Memory B cell (primary cell): ENCODE data around the gene NEURL3.
A peak's percentile ranks its signal among the peaks of the same experiment; 100 is the strongest.

Source experiments
- ATAC-seq: fragments of 150-1000 bp; cut with Tn5 transposase; 2 replicates; pipeline ENCODE4 v1.10.0; 2021; ENCODE audit warnings: low read depth, mild to moderate bottlenecking, moderate library complexity
- DNase-seq, 2 donors: peaks; one replicate each; pipeline ENCODE4 v3.0.0; 2022; ENCODE audit warnings: low spot score in 2 of 2
- H3K27ac Mint-ChIP-seq: one replicate; pipeline ENCODE4 v1.8.0; 2022; ENCODE audit warnings: mild to moderate bottlenecking, moderate library complexity, mixed read lengths
- H3K27me3 Mint-ChIP-seq: one replicate; pipeline ENCODE4 v1.8.0; 2022; ENCODE audit warnings: mixed read lengths
- H3K36me3 Mint-ChIP-seq: one replicate; pipeline ENCODE4 v1.8.0; 2022; ENCODE audit warnings: mild to moderate bottlenecking, mixed read lengths
- H3K4me1 Mint-ChIP-seq: one replicate; pipeline ENCODE4 v1.8.0; 2022; ENCODE audit warnings: mixed read lengths
- H3K4me3 Mint-ChIP-seq: one replicate; pipeline ENCODE4 v1.8.0; 2022; ENCODE audit warnings: mild to moderate bottlenecking, moderate library complexity, mixed read lengths
- H3K9me3 Mint-ChIP-seq: one replicate; pipeline ENCODE4 v1.8.0; 2022; ENCODE audit warnings: mixed read lengths

The NEURL3 gene

DNA sequence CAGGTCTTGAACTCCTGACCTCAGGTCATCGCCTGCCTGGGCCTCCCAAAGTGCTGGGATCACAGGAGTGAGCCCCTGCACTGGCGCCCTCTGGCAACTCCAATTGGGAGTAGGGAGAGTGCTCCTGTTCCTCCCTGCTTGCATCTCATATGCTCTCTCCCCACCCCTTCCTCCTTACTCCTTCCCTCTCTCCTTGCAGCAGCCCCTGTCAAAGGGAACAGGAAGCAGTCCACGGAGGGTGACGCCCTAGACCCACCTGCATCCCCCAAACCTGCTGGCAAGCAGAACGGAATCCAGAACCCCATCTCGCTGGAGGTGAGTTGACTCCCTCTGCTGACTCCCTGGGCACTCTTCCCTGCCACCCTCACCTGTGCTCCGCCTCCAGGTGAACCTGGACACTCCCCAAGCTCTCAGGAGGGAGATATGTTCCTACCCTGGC, 42.1 kb upstream of the NEURL3 start:
- H3K27me3 Mint-ChIP-seq = no peaks in the 10 kb centered on the region
- peak overlapping the region; percentile 56 for H3K27ac Mint-ChIP-seq
- H3K36me3 Mint-ChIP-seq = peaks cover 20% of the 10 kb centered on the region

DNA sequence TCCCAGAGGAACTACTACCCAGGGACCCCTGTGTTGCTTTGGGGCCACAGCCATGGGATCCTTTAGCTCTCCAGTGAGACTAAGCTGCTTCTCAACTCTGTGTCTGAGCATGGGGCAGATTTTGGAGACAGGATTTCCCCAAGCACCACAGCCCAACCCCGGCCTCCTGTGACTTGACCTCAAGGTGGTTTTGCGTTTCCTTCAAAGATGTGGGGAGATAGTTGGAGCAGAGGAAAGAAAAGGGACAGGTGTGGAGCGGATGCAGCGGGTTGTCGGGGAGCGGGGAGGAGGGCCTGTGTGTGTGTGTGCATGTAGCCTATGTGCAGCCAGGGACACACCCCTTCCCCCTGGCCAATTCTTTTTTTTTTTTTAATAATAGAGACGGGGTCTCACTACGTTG, 41.6 kb upstream of the NEURL3 start:
- H3K27ac Mint-ChIP-seq = no peak overlapping the region
- H3K4me3 Mint-ChIP-seq = no peak overlapping the region
- ATAC-seq (no peak), DNase-seq (no peak)
- peaks cover 11% of the 10 kb centered on the region for H3K4me1 Mint-ChIP-seq
- no peaks in the 10 kb centered on the region for H3K27me3 Mint-ChIP-seq
- peaks cover 18% of the 10 kb centered on the region for H3K36me3 Mint-ChIP-seq
- no peaks in the 10 kb centered on the region for H3K9me3 Mint-ChIP-seq

More for the DNA sequence above, 42.1 kb upstream of the NEURL3 start:
- no peak for DNase-seq
- no peak for ATAC-seq
- Mint-ChIP-seq H3K4me1 (peaks cover 11% of the 10 kb centered on the region), H3K9me3 (no peaks in the 10 kb centered on the region), H3K4me3 (no peak overlapping the region)

DNA sequence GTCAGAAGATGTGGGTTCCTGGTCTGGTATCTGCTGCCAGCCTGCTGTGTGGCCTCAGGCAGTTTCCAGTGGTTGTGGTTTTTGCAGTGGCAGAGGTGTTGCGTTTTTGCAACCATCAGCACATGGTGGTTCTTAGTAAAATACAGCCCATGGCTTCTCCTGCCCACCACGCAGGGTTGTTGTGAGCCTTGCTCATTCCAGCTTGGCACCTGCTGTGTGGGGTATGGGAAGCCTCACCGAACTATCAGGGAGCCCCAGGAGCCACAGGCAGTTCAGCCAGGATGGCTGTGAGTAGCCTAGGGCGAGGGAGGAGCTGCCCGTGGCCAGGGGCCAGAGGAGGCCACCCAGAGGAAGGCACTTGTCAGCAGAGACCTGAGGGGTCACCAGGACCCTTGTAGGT, 41.2 kb upstream of the NEURL3 start:
- no peak for DNase-seq
- no peak overlapping the region for H3K4me3 Mint-ChIP-seq
- H3K4me1 Mint-ChIP-seq = peaks cover 11% of the 10 kb centered on the region
- H3K36me3 Mint-ChIP-seq = peaks cover 18% of the 10 kb centered on the region
- H3K9me3 Mint-ChIP-seq = no peaks in the 10 kb centered on the region
- ATAC-seq = no peak
- H3K27ac Mint-ChIP-seq = peak overlapping the region; percentile 64
- H3K27me3 Mint-ChIP-seq = no peaks in the 10 kb centered on the region

DNA sequence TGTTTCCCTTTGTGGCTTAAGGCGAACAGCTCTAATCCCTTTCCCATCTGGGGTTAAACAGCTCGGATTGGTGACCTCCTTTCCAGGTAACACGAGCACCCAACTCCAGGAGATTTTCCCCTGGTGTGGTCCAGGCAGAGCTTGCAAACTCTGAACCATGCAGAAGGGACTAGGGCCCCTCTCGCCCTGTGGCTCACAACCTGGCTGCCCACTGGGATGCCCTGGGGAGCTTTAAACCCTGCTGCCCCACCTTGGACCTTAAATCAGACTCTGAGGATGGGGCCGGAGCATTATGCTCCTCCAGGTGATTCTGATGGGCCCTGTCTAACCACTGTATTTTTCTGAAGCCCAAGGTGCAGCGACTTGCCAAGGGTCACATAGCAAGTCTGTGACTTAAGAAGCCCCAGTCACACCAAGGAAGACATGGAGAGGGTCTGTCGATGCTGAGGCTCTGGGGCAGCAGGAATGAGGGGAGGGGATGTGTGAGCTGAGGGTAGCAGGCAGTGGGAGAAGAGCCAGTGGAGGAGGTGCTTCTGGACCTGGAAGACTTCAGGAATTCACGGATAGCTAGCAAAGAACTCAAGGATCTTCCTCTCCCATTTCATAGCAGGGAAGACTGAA, 37.3 kb upstream of the NEURL3 start:
- no peaks in the 10 kb centered on the region for H3K9me3 Mint-ChIP-seq
- H3K4me3 Mint-ChIP-seq = no peak overlapping the region
- no peak for DNase-seq
- no peak for ATAC-seq
- H3K27ac Mint-ChIP-seq = peak overlapping the region; percentile 2
- peaks cover 16% of the 10 kb centered on the region for H3K36me3 Mint-ChIP-seq
- peaks cover 32% of the 10 kb centered on the region for H3K4me1 Mint-ChIP-seq
- no peaks in the 10 kb centered on the region for H3K27me3 Mint-ChIP-seq

DNA sequence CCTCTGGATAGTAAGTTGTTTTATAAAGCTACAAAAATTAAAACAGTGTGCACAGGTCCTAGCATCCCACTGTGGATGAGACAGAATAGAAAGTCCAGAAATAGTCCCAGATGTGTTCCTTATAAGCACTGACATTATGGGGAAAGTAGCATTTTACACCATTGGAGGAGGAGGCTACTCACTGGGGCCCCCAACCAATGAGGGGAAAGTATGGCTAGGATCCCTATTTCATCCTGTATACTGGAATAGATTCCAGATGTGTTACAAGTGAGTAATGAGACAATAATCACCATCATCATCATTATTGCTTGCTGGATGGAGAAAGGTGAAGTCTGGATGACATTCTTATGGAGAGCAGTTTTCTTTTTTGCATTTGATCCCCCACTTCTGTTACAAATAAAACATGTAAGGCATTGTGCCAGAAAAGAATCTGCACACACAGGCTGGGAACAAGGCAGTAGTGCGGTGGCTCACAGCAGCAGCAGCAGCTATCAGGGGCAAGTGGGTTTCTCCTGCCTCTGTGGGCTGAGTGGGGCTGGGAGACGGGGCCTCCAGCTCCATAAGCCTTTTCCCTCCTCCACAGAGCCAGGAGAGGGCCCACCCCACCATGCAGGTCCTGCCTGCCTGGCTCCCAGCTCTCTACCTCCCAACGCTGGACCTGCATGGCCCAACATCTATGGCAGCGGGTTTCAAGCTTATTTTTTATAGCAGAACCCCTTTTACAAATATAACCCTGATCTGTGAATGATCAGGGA, 36.4 kb upstream of the NEURL3 start:
- Mint-ChIP-seq H3K27me3 (no peaks in the 10 kb centered on the region), H3K4me3 (no peak overlapping the region), H3K27ac (peak overlapping the region; percentile 2), H3K4me1 (peaks cover 34% of the 10 kb centered on the region), H3K36me3 (peaks cover 13% of the 10 kb centered on the region), H3K9me3 (no peaks in the 10 kb centered on the region)
- DNase-seq (no peak), ATAC-seq (no peak)

DNA sequence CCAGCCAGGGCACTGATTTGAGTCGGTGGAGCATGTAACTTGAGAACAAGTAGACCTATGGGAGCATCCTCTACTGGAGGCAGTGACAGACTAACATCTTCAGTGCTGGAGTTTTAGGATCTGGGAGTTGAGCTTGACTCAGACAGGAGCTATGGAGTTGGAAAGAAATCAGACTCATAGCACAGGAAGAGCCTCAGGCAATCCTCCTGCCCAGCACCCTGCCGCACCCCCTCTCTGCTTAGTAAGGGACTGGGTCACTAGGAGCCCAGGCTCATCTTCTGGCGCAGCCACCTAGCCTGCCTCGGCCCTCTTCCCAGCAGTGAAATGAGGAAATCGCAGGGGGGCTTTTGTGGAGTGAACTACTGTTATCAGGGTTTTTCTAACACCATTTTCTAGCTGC, 35.0 kb upstream of the NEURL3 start:
- H3K27ac Mint-ChIP-seq = peak overlapping the region; percentile 97
- DNase-seq (no peak), ATAC-seq (no peak)
- H3K4me1 Mint-ChIP-seq = peaks cover 39% of the 10 kb centered on the region
- H3K4me3 Mint-ChIP-seq = no peak overlapping the region
- H3K9me3 Mint-ChIP-seq = no peaks in the 10 kb centered on the region
- no peaks in the 10 kb centered on the region for H3K27me3 Mint-ChIP-seq
- H3K36me3 Mint-ChIP-seq = peaks cover 11% of the 10 kb centered on the region

DNA sequence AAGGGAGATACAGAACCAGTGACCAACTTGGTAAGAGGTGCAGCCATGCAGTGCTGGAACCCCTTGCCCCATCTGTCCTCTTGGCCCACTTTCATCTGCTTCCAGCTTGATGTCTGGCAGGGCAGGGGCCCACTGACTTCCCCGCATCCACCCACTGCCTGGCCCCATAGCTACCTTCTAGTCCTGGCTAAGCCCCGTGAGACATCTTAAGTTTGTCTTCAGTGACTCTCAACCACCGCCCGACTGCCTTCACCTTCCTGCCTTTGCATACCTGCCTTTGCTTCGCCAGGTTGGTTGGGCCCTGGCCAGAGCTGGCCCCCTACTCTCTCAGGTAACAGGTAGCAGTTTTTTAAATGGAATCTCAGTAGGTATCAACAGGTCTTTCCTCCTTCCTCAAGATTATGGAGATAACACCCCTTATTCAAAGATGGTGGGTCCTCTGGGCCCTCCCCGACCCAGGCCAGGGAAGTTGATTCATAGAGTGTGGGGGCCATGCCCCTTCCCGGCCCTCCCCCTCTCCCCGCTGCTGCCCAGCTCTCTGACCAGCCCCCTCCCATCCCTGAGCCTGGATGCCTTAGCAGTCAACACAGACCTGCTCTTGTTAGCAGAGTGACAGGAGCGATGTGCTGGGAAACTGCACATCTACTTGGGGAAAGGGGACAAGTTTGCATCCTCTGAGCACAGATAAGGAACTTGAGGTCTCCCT, 34.2 kb upstream of the NEURL3 start:
- Mint-ChIP-seq H3K27ac (peak overlapping the region; percentile 97), H3K36me3 (peaks cover 7% of the 10 kb centered on the region), H3K27me3 (no peaks in the 10 kb centered on the region), H3K4me1 (peaks cover 39% of the 10 kb centered on the region), H3K4me3 (peak overlapping the region; percentile 97), H3K9me3 (no peaks in the 10 kb centered on the region)
- ATAC-seq (no peak), DNase-seq (no peak)

DNA sequence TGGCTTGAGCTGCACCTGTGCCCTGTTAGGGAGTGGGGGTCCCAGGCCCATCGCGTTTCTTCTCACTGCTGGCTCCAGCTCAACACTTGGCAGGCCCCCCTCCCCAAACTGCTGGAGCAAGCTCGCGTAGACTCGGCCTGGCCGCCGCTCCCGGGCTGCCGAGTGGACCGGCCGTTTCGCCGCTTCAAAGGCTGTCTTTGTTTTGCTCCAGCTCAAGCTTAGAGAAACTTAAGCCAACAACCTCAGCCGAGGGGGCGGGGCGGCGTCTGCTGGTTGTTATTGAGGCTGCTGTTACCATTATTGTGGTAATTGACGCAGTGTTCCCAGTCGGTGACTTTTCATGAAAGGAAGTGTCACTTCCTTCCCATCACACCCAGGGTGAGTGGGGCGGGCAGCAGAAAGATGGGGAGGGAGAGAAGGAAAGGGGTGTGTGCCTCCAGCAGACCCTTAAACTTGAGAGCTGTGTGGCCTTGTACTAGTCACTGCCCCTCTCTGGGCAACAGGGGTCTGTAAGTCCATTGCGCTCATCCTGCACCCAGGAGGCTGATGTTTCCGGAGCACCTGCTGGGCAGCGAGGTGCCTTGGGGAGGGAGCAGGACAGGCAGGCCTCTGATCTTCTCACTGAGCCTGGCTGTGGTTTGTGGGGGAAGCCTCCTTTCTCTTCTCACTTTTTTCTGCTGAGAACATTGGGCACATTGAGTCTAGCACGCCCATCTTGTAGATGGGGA, 33.5 kb upstream of the NEURL3 start:
- Mint-ChIP-seq H3K27me3 (no peaks in the 10 kb centered on the region), H3K27ac (peak overlapping the region; percentile 97), H3K4me3 (peak overlapping the region; percentile 97), H3K4me1 (peaks cover 36% of the 10 kb centered on the region), H3K36me3 (peaks cover 7% of the 10 kb centered on the region), H3K9me3 (no peaks in the 10 kb centered on the region)
- ATAC-seq (peak; percentile 38), DNase-seq (peak; percentile 75 to 77)

DNA sequence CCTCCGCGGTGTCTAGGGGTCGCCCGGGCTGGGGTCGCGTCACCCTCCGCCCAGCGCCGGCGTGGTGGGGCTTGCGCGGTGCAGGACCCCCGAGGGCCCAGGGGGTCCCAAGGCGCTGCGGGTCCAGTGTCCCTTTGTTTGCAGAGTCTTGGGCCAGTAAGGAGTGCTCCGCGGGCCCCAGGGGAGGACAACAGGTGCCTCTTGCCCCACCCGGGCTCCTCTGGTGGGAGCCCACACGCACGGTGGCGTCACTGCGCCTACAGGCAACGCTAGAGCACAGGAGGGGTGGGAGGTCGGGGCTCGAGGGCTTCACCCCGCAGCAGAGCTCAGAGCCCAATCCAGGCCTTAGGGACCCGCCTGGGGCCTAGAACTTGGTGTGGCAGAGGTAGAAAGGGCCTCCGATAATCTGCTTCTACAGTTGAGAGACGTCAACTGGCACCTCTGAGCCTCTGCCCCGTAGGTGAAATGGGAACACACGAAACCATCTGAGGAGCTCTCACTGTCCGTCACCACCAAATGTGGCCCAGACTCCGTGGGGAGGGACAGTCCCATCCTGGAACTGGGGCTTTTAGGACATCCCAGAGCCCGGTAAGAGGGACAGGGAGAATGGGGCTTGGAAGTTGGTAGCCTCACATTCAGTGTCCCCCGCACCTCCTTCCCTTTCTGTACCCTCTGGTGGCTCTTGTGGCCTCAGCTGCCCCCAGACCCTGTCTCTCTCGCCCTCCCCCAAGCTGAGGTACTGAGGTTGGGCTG, 32.8 kb upstream of the NEURL3 start:
- DNase-seq (peak; percentile 55 to 60), ATAC-seq (peak; percentile 31)
- H3K27me3 Mint-ChIP-seq = no peaks in the 10 kb centered on the region
- H3K36me3 Mint-ChIP-seq = peaks cover 3% of the 10 kb centered on the region
- H3K27ac Mint-ChIP-seq = peak overlapping the region; percentile 97
- peaks cover 35% of the 10 kb centered on the region for H3K4me1 Mint-ChIP-seq
- H3K4me3 Mint-ChIP-seq = peak overlapping the region; percentile 97
- no peaks in the 10 kb centered on the region for H3K9me3 Mint-ChIP-seq

DNA sequence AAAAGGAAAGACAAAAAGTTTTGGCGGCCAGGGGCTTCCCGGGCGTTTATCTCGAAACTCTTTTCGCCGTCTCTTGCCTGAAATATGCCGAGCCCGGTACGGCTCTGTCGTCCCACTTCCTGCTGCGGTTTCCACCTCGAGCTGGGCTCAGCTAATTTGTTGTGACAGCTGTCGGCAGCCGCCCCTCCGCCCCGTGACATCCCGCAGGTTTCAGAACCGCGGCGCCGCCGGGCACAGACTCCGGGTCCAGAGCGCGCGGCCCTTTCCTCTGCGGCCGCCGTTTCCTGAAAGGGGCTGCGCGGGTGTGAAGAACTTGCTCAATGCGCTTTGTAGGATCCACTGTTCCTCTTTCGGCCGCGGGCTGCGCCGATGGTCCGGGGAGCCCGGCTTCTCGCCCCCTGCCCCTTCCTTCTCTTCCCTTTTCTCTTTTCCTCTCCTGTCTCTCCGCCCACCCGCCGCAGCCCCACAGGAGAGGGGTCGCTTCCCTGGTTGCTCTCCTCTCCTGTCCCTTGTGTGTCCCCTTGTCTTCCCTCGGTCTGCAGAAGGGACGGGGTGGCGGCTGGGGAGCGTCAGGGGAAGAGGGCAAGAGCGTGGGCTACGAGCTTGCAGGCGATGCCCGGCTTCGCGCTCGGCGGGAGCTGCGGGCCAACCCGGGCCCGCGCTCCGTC, 32.0 kb upstream of the NEURL3 start:
- peak overlapping the region; percentile 97 for H3K27ac Mint-ChIP-seq
- no peaks in the 10 kb centered on the region for H3K36me3 Mint-ChIP-seq
- DNase-seq (peak in 1 of 2 donors; percentile 83), ATAC-seq (peak; percentile 60)
- H3K4me3 Mint-ChIP-seq = peak overlapping the region; percentile 97
- no peaks in the 10 kb centered on the region for H3K9me3 Mint-ChIP-seq
- peaks cover 34% of the 10 kb centered on the region for H3K4me1 Mint-ChIP-seq
- no peaks in the 10 kb centered on the region for H3K27me3 Mint-ChIP-seq

DNA sequence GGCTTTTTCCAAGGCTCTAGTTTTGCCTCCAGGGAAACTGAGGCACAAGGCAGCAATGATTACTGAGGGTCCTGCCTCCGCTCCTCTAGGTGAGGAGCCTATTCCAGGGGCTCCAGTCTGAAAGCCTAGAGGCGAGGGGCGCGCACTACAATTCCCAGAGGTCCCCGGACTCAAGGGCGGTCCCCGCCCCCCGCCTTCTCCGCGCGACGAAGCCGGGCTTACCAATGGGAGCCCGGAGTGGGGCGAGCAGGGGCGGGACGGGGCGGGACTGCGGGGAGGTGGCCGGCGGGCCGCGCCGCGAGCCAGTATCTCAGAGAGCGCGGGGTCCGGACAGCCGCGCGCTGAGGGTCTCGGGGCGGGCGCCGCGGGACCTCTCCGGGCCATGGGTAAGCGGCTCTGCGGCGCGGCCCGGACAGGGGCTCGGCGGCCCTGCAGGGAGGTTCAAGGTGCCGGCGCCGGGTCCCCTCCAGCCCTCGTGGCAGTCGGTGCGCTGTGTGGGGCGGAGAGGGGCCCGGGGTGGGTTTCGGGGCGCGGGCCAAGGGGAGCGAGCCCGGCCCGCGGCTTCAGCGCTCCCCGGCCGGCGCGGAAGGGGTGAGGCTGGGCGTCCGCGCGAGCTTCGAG, 31.4 kb upstream of the NEURL3 start, which contains the start of gene ARID5A:
TSS of gene ARID5A (plus strand) at position 308 of the 621 bp plus-strand sequence. CDS start at position 383, 75 bp downstream.
- Mint-ChIP-seq H3K27me3 (no peaks in the 10 kb centered on the region), H3K36me3 (no peaks in the 10 kb centered on the region), H3K4me3 (peak within 1 kb of the TSS; percentile 97), H3K4me1 (peaks cover 38% of the 10 kb centered on the region), H3K9me3 (no peaks in the 10 kb centered on the region), H3K27ac (peak within 1 kb of the TSS; percentile 97)
- DNase-seq = peak; percentile 78 to 82
- peak; percentile 63 for ATAC-seq

DNA sequence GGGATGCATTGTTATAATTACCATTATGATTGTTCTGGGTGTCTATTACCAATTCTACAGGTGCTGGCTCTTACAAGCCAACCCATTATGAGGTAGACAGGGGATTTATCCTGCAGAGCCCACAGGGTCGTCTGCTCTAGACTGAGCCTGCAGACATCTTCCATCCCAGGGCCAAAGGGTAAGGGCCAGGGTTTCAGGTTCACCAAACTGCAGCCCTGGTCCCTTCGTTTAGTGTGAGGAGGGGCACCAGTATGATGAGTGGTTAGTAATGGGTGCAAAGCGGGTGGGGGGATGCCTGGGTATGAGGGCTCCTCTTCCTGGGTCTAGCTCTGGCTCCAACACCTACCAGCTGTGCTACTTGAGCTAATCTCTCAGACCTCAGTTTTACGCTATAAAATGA, 30.2 kb upstream of the NEURL3 start:
- Mint-ChIP-seq H3K36me3 (no peaks in the 10 kb centered on the region), H3K27me3 (no peaks in the 10 kb centered on the region), H3K4me1 (peaks cover 43% of the 10 kb centered on the region), H3K9me3 (no peaks in the 10 kb centered on the region), H3K4me3 (no peak overlapping the region), H3K27ac (no peak overlapping the region)
- ATAC-seq (no peak), DNase-seq (no peak)
